K562 (cell line): ENCODE measurements around the gene RGS9BP. TPM values are rescaled to one million over a fixed set of nuclear protein-coding genes. Genes with fewer than 3 reads are reported as not detected.

Source experiments
- ARID4B ChIP-seq: sonication (generic); formaldehyde crosslinking; IDR thresholded peaks from 2 replicates; pipeline ENCODE4 v1.8.0; 2022; ENCODE audit warnings: mild to moderate bottlenecking, missing genetic modification reagents
- ATF4 ChIP-seq: fragments of 450-650 bp; formaldehyde crosslinking; IDR thresholded peaks from 2 replicates; pipeline ENCODE4 v1.4.0; 2022; ENCODE audit warnings: mild to moderate bottlenecking, moderate library complexity
- ATF6 ChIP-seq: sonication (generic); formaldehyde crosslinking; IDR thresholded peaks from 2 replicates; pipeline ENCODE4 v1.4.0; 2020; ENCODE audit warnings: mild to moderate bottlenecking, missing genetic modification reagents
- CREM ChIP-seq: IDR thresholded peaks from 2 replicates; pipeline ENCODE4 v1.6.1; 2014; ENCODE audit warnings: antibody characterized with exemption, low read depth
- E2F4 ChIP-seq: sonication (generic); formaldehyde crosslinking; IDR thresholded peaks from 2 replicates; pipeline ENCODE4 v1.8.0; 2022; ENCODE audit warnings: mild to moderate bottlenecking, low read depth, missing genetic modification reagents
- ETV6 ChIP-seq, 3 experiments: fragments of 150-350 bp in 1 of 3; sonication (generic) in 1 of 3; formaldehyde crosslinking in 1 of 3; IDR thresholded peaks; 2 replicates each; pipeline versions ENCODE4 v1.6.1 to v1.8.0; 2014 to 2022; ENCODE audit warnings: borderline replicate concordance in 2 of 3, low read depth in 2 of 3, antibody characterized with exemption in 1 of 3, low read length in 1 of 3, mild to moderate bottlenecking in 1 of 3, missing genetic modification reagents in 1 of 3
- FOXK2 ChIP-seq, 2 experiments: fragments of 450-650 bp; IDR thresholded peaks in 1 of 2; conservative IDR thresholded peaks in 1 of 2; 2 replicates each; pipeline ENCODE4 v1.6.1; 2016; ENCODE audit warnings: low read depth in 2 of 2, mild to moderate bottlenecking in 1 of 2
- HDAC1 ChIP-seq, 2 experiments: fragments of 450-650 bp; IDR thresholded peaks; 2 replicates each; pipeline ENCODE4 v1.6.1; 2016 to 2017; ENCODE audit warnings: inconsistent platforms in 1 of 2, mild to moderate bottlenecking in 1 of 2, moderate library complexity in 1 of 2
- KAT7 ChIP-seq: sonication (generic); formaldehyde crosslinking; IDR thresholded peaks from 2 replicates; pipeline ENCODE4 v1.8.0; 2022; ENCODE audit warnings: missing genetic modification reagents, mild to moderate bottlenecking, borderline replicate concordance
- NR1H2 ChIP-seq: sonication (generic); formaldehyde crosslinking; IDR thresholded peaks from 2 replicates; pipeline ENCODE4 v1.4.0; 2020; ENCODE audit warnings: mild to moderate bottlenecking, missing genetic modification reagents
- PHF8 ChIP-seq: fragments of 200-600 bp; sonication (generic); IDR thresholded peaks from 2 replicates; pipeline ENCODE4 v1.6.1; 2012; ENCODE audit warnings: mixed run types, mild to moderate bottlenecking, inconsistent platforms, low read length, moderate library complexity, borderline replicate concordance
- SPI1 ChIP-seq: IDR thresholded peaks from 2 replicates; pipeline ENCODE4 v1.6.1; 2011; ENCODE audit warnings: low read depth, low read length, control low read depth, borderline replicate concordance
- ZBTB5 ChIP-seq: fragments of 450-650 bp; IDR thresholded peaks from 2 replicates; pipeline ENCODE4 v1.6.1; 2017; ENCODE audit warnings: antibody characterized with exemption
- polyA plus RNA-seq, 8 experiments: library from polyadenylated mRNA; depleted of rRNA in 4 of 8; stranded (reverse) in 5 of 8; unstranded in 3 of 8; fragments of >200 nt; fragmentation: Nextera tagmentation in 2 of 8; fragmentation: Illumina TruSeq in 1 of 8; extraction: Ambion mirVana in 2 of 8; extraction: Trizol in 1 of 8; gene quantifications; 2 replicates each; pipeline versions ENCODE4 v1.2.1 to v1.2.3, GENCODE V29; 2011 to 2014; ENCODE audit warnings: inconsistent platforms in 1 of 8, missing spikeins in 1 of 8
- total RNA-seq, 7 experiments: library from RNA; depleted of rRNA in 6 of 7; stranded (reverse); fragments of >200 nt in 6 of 7; fragmentation: Illumina TruSeq in 2 of 7; extraction: Trizol in 2 of 7; gene quantifications; 2 replicates each; pipeline versions ENCODE4 v1.2.1 to v1.2.3, GENCODE V29; 2011 to 2021; ENCODE audit warnings: low replicate concordance in 1 of 7

RGS9BP gene
- total and polyA plus RNA-seq, 9 of the 15 experiments (the other 6 are each of a cell fraction or from before 2014, with no cell fraction given) = 0.03 to 1.3 (median 0.49) TPM

- TF ChIP-seq ATF4 (CRISPR knock-in tag) = 0 out of 2 replicates have a peak, but pooled peaks have one; percentile 27
- 0 out of 2 replicates have a peak, but pooled peaks have one; percentile 68 for TF ChIP-seq NR1H2 (CRISPR knock-in tag)
- peak; percentile 73; the same call in 1 of the 2 replicates for TF ChIP-seq PHF8
- TF ChIP-seq KAT7 = 0 out of 2 replicates have a peak, but pooled peaks have one; percentile 51
- 0 out of 4 replicates have a peak, but pooled peaks of 1 of the 2 experiments have one; percentile 40 for TF ChIP-seq FOXK2 (conservative IDR thresholded peaks at IDR 0.05 in 1 of 2, IDR thresholded peaks at IDR 0.05 in 1 of 2; ENCODE audit: low read depth in 2 of 2)
- TF ChIP-seq SPI1 = peak; percentile 20; the same call in 1 of the 2 replicates
- 0 out of 2 replicates have a peak, but pooled peaks have one; percentile 38 for TF ChIP-seq E2F4 (CRISPR knock-in tag)
- no peak for TF ChIP-seq ETV6 (IDR thresholded peaks at IDR 0.05; ENCODE audit: borderline replicate concordance in 1 of 2, low read depth in 2 of 2, low read length in 1 of 2)
- TF ChIP-seq ETV6 (CRISPR knock-in tag; IDR thresholded peaks at IDR 0.05; ENCODE audit: borderline replicate concordance) = 0 out of 2 replicates have a peak, but pooled peaks have one; percentile 39
- peak in 1 of 2 experiments; percentile 16; a peak in 1 of 4 replicates for TF ChIP-seq HDAC1 (IDR thresholded peaks at IDR 0.05)
- TF ChIP-seq CREM = peak; percentile 93
- peak; percentile 73; the same call in 1 of the 2 replicates for TF ChIP-seq ATF6 (CRISPR knock-in tag)
- peak; percentile 53 for TF ChIP-seq ARID4B (CRISPR knock-in tag)
- no peak for TF ChIP-seq ZBTB5
These were observed 16.5 kb downstream of the RGS9BP start (continued) for GRCh38 chr19:32691952-32692726.
